Spleen (tissue), 11 donors: ENCODE measurements around the gene ALDH2. TPM values are rescaled to one million over a fixed set of nuclear protein-coding genes. Genes with fewer than 3 reads are reported as not detected.

Experiments
- DNase-seq: peaks from one replicate; pipeline ENCODE4 v3.0.0-alpha.2; 2020
- H3K27ac ChIP-seq, 8 donors: fragments of 200-600 bp; sonication (generic) in 7 of 8; 1 replicate in 4 of 8; 2 replicates in 4 of 8; pipeline versions ENCODE4 v1.5.0 to v1.8.0; 2016 to 2021; ENCODE audit warnings: inconsistent platforms in 4 of 8, mild to moderate bottlenecking in 4 of 8, moderate library complexity in 1 of 8
- H3K27me3 ChIP-seq, 7 donors: fragments of 200-600 bp; sonication (generic) in 6 of 7; replicated peaks in 1 of 7; 1 replicate in 4 of 7; 2 replicates in 3 of 7; pipeline versions ENCODE4 v1.5.0 to v1.8.0; 2016 to 2021; ENCODE audit warnings: inconsistent platforms in 3 of 7, mild to moderate bottlenecking in 1 of 7
- H3K36me3 ChIP-seq, 6 donors: fragments of 200-600 bp; sonication (generic) in 5 of 6; 1 replicate in 4 of 6; 2 replicates in 2 of 6; pipeline versions ENCODE4 v1.5.0 to v1.8.0; 2016 to 2021; ENCODE audit warnings: inconsistent platforms in 2 of 6
- H3K4me1 ChIP-seq, 6 donors: fragments of 200-600 bp; sonication (generic) in 5 of 6; 1 replicate in 3 of 6; 2 replicates in 3 of 6; pipeline versions ENCODE4 v1.5.0 to v1.8.0; 2016 to 2021; ENCODE audit warnings: inconsistent platforms in 3 of 6
- H3K4me3 ChIP-seq, 8 donors: fragments of 200-600 bp; sonication (generic) in 7 of 8; 1 replicate in 4 of 8; 2 replicates in 4 of 8; pipeline versions ENCODE4 v1.5.0 to v1.8.0; 2016 to 2021; ENCODE audit warnings: inconsistent platforms in 4 of 8, mild to moderate bottlenecking in 4 of 8, moderate library complexity in 2 of 8
- H3K9me3 ChIP-seq, 8 donors: fragments of 200-600 bp; sonication (generic) in 7 of 8; 1 replicate in 4 of 8; 2 replicates in 4 of 8; pipeline versions ENCODE4 v1.5.0 to v1.8.0; 2016 to 2021; ENCODE audit warnings: inconsistent platforms in 4 of 8
- CTCF ChIP-seq, 11 experiments: fragments of 200-600 bp in 7 of 11; fragments of 450-650 bp in 4 of 11; sonication (generic) in 4 of 11; IDR thresholded peaks in 8 of 11; conservative IDR thresholded peaks in 3 of 11; 1 replicate in 7 of 11; 2 replicates in 4 of 11; pipeline versions ENCODE4 v1.4.0 to v1.8.0; 2016 to 2021; ENCODE audit warnings: antibody characterized with exemption in 11 of 11, inconsistent platforms in 4 of 11, mild to moderate bottlenecking in 1 of 11
- POLR2A ChIP-seq, 3 donors: fragments of 450-650 bp; IDR thresholded peaks; one replicate each; pipeline ENCODE4 v1.5.1; 2017; ENCODE audit warnings: antibody characterized with exemption in 3 of 3, mild to moderate bottlenecking in 1 of 3
- POLR2AphosphoS5 ChIP-seq, 3 donors: sonication (generic); formaldehyde crosslinking; IDR thresholded peaks; one replicate each; pipeline ENCODE4 v1.5.1; 2017; ENCODE audit warnings: antibody characterized with exemption in 3 of 3
- whole genome bisulfite sequencing, 5 donors: extraction: QIAGEN DNeasy Blood & Tissue Kit in 3 of 5; methylation state at CpG; one replicate each; pipeline versions ENCODE4 v1.1.5 to v1.1.7; 2013 to 2018; 5-methylcytosine and 5-hydroxymethylcytosine counted together
- intact Hi-C: fragments of 100-400 bp; cut with DNase I; formaldehyde crosslinking; loops from one replicate; pipeline ENCODE4 v1.15.0; 2023; ENCODE audit warnings: low total_unique reads
- polyA plus RNA-seq, 3 donors: library from polyadenylated mRNA; stranded (reverse); fragments of 200-250 nt; gene quantifications; one replicate each; pipeline ENCODE4 v1.2.1, GENCODE V29; 2013
- total RNA-seq, 7 donors: library from RNA; depleted of rRNA in 3 of 7; stranded (reverse); fragments of >200 nt in 3 of 7; fragmentation: NEBNext Ultra II Directional in 4 of 7; extraction: Animal tissue kit (Norgen Biotek cat#: 25700) in 4 of 7; gene quantifications; one replicate each; pipeline versions ENCODE4 v1.1.0 to v1.2.1, GENCODE V29; 2016 to 2021
- donor health status: healthy with polysubstance abuse.
- donor health status: DM: no; HTN: no; CAD: no; lungs with moderate emphysema.
- donor health status: DM: no; HTN: no; CAD: no.
- donor health status: Bipolar disorder and iron deficiency.
- donor health status: healthy.
- donor health status: DM: no; HTN: no; CAD: no.
- donor health status: DM: yes; HTN: yes; CAD: no.

ALDH2 gene
- total and polyA plus RNA-seq, 10 donors: 30.8 to 78.9 (median 47.5) TPM

DNA sequence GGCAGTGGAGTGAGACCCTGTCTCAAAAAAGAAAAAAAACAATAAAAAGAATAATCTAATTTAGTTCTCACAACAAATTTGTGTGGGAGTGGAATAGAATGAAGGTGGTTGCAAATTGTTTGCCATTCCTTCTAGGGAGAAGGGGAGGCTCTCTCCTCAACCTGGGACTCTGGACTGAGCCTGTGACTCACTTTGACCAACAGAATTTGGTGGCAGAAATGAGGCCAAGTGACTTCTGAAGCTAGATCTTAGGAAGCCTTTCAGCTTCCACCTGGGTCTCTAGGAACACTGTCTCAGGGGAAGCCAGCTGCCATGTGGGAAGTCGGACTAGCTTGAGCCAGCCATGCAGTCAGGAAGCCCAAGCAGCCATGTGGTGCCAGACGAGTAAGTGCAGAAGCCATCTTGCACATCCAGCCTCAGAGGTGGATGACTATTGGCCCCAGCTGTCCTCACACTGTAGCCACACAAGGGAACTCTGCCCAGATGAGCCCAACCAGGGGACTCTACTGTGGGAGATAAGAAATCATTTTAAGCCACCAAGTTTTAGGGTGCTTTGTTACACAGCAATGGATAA is 14.4 kb downstream of the ALDH2 start:
- H3K27ac ChIP-seq: no peak overlapping the region
- peaks cover 0 to 62% (median 28%) of the 10 kb centered on the region in 6 donors for H3K36me3 ChIP-seq
- H3K4me1 ChIP-seq: peaks cover 12 to 44% (median 23%) of the 10 kb centered on the region in 6 donors
- H3K9me3 ChIP-seq: peaks cover 0 to 8% (median 4%) of the 10 kb centered on the region in 8 donors
- WGBS, 5 donors: 93 to 100% (median 97%) methylated on average over 2 of the region's 2 CpGs
- intact Hi-C loops: no loop called here
- H3K27me3 ChIP-seq: no peaks in the 10 kb centered on the region
- no peak for DNase-seq
- no peak overlapping the region for H3K4me3 ChIP-seq
- no peak for TF ChIP-seq POLR2A (IDR thresholded peaks at IDR 0.05)
- no peak for TF ChIP-seq CTCF (IDR thresholded peaks at IDR 0.05 in 8 of 11, conservative IDR thresholded peaks at IDR 0.05 in 3 of 11)
- no peak for TF ChIP-seq POLR2AphosphoS5 (IDR thresholded peaks at IDR 0.05)

DNA sequence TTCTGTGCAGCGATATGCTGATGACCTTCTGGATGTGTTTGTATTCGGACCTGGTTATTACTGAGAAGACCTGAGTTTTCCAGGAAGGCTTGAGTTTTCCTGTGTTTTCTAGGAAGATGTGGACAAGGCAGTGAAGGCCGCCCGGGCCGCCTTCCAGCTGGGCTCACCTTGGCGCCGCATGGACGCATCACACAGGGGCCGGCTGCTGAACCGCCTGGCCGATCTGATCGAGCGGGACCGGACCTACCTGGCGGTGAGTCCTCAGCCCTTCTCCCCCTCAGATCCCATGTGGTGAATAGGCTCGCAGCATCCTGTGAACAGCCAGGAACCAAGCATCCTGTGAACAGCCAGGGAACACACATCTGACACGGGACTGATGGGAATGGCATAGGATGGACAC is 16.3 kb downstream of the ALDH2 start:
- H3K4me3 ChIP-seq: no peak overlapping the region
- peaks cover 0 to 28% (median 5%) of the 10 kb centered on the region in 6 donors for H3K4me1 ChIP-seq
- 91 to 95% (median 92%) methylated on average over 17 of the region's 17 CpGs for WGBS, 5 donors
- H3K36me3 ChIP-seq: peaks cover 0 to 80% (median 28%) of the 10 kb centered on the region in 6 donors
- TF ChIP-seq POLR2AphosphoS5 (IDR thresholded peaks at IDR 0.05): no peak
- no peak for TF ChIP-seq CTCF (IDR thresholded peaks at IDR 0.05 in 8 of 11, conservative IDR thresholded peaks at IDR 0.05 in 3 of 11)
- peaks cover 0 to 8% (median 4%) of the 10 kb centered on the region in 8 donors for H3K9me3 ChIP-seq
- DNase-seq: no peak
- intact Hi-C loops: no loop called here
- H3K27me3 ChIP-seq: no peaks in the 10 kb centered on the region
- no peak overlapping the region for H3K27ac ChIP-seq

DNA sequence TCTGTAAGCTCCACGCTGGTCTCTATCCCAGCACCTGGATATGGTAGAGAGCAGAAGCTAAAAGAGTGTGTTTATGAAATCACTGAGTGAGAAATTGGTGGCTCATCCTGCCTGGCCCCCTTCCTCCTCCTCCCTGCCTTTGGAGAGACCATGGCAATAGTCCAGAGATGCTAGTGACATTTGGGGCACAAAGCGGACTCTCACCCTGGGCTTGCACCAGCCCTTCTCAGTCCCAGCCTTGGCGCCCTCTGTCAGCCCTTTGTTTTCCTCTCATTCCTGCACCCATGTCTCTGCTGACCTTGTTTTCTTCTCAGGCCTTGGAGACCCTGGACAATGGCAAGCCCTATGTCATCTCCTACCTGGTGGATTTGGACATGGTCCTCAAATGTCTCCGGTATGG is 18.2 kb downstream of the ALDH2 start:
- H3K4me1 ChIP-seq: peaks cover 0 to 16% (median 0%) of the 10 kb centered on the region in 6 donors
- no peaks in the 10 kb centered on the region for H3K27me3 ChIP-seq
- H3K36me3 ChIP-seq: peaks cover 0 to 89% (median 32%) of the 10 kb centered on the region in 6 donors
- H3K4me3 ChIP-seq: no peak overlapping the region
- DNase-seq: no peak
- intact Hi-C loops: no loop called here
- TF ChIP-seq POLR2A (IDR thresholded peaks at IDR 0.05): no peak
- no peak for TF ChIP-seq CTCF (IDR thresholded peaks at IDR 0.05 in 8 of 11, conservative IDR thresholded peaks at IDR 0.05 in 3 of 11)
- TF ChIP-seq POLR2AphosphoS5 (IDR thresholded peaks at IDR 0.05): no peak
- peaks cover 0 to 8% (median 4%) of the 10 kb centered on the region in 8 donors for H3K9me3 ChIP-seq
- no peak overlapping the region for H3K27ac ChIP-seq
- 90 to 98% (median 93%) methylated on average over 4 of the region's 4 CpGs for WGBS, 5 donors

DNA sequence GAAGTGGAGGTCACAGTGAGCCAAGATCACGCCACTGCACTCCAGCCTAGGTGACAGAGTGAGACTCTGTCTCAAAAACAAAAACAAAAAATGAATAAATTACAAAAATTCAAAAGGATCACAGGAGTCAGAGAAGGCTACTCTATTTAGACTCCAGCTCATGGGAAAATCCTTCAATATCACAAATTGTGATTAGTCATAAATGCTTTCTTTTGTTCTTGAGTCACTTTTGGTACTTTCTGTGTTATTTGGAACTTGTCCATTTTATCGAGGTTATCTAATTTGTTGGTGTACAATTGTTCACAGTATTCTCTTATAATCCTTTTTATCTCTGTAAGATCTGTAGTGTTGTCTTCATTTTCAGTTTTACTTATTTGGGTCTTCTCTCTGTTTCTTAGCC is 18.9 kb downstream of the ALDH2 start:
- no peak for TF ChIP-seq POLR2A (IDR thresholded peaks at IDR 0.05)
- Histone ChIP-seq H3K4me3 (no peak overlapping the region), H3K36me3 (peaks cover 0 to 96% (median 39%) of the 10 kb centered on the region in 6 donors), H3K9me3 (peaks cover 0 to 8% (median 4%) of the 10 kb centered on the region in 8 donors), H3K27me3 (no peaks in the 10 kb centered on the region), H3K27ac (no peak overlapping the region), H3K4me1 (peaks cover 0 to 9% (median 0%) of the 10 kb centered on the region in 6 donors)
- intact Hi-C loops: no loop called here
- no peak for DNase-seq
- 85 to 93% (median 87%) methylated on average over 2 of the region's 2 CpGs for WGBS, 5 donors
